Vagina (tissue), 2 donors: ENCODE measurements around the gene ANKHD1.

ENCODE experiments used
- POLR2A ChIP-seq, 2 donors: fragments of 450-650 bp; IDR thresholded peaks; one replicate each; pipeline ENCODE4 v1.6.1; 2017; ENCODE audit warnings: antibody characterized with exemption in 2 of 2, mild to moderate bottlenecking in 2 of 2, moderate library complexity in 2 of 2
- POLR2AphosphoS5 ChIP-seq, 2 donors: sonication (generic); formaldehyde crosslinking; IDR thresholded peaks; one replicate each; pipeline ENCODE4 v1.9.0; 2017; ENCODE audit warnings: antibody characterized with exemption in 2 of 2, mild to moderate bottlenecking in 2 of 2, low read depth in 1 of 2; ENCODE audit not compliant: insufficient read depth in 1 of 2
- TF ChIP-seq, protein P1 (sequence below), 3 experiments: fragments of 450-650 bp in 2 of 3; fragments of 200-600 bp in 1 of 3; sonication (generic) in 1 of 3; IDR thresholded peaks; one replicate each; pipeline ENCODE4 v1.5.1; 2017 to 2019; ENCODE audit warnings: antibody characterized with exemption in 3 of 3, mild to moderate bottlenecking in 2 of 3, moderate library complexity in 2 of 3

DNA sequence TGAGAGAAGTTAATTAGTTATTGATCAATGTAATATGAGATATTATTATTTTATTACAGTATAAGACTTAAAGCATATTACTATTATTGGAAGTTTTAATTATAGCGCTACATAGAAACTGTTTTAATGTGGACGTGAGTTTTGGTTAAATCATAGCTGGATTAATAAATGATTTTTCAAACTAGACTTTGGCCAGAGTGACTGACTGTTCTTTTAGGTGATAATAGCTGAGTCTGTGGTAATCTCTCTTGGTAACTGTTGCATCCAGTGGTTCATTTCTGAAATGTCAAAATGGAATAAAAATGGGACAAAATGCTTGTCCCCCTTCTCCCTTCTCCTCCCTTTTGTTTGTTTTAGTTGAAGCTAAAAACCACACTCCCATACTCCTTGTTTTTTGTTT is 28.1 kb downstream of the ANKHD1 start:
- no peak for TF ChIP-seq POLR2AphosphoS5 (IDR thresholded peaks at IDR 0.05; ENCODE audit: insufficient read depth in 1 of 2, low read depth in 1 of 2)
- no peak for TF ChIP-seq POLR2A (IDR thresholded peaks at IDR 0.05)
- TF ChIP-seq, protein P1, sequence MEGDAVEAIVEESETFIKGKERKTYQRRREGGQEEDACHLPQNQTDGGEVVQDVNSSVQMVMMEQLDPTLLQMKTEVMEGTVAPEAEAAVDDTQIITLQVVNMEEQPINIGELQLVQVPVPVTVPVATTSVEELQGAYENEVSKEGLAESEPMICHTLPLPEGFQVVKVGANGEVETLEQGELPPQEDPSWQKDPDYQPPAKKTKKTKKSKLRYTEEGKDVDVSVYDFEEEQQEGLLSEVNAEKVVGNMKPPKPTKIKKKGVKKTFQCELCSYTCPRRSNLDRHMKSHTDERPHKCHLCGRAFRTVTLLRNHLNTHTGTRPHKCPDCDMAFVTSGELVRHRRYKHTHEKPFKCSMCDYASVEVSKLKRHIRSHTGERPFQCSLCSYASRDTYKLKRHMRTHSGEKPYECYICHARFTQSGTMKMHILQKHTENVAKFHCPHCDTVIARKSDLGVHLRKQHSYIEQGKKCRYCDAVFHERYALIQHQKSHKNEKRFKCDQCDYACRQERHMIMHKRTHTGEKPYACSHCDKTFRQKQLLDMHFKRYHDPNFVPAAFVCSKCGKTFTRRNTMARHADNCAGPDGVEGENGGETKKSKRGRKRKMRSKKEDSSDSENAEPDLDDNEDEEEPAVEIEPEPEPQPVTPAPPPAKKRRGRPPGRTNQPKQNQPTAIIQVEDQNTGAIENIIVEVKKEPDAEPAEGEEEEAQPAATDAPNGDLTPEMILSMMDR (IDR thresholded peaks at IDR 0.05) = no peak
